CD4-positive, alpha-beta T cell (primary cell): ENCODE measurements around the gene FAM53B. TPM values are rescaled to one million over a fixed set of nuclear protein-coding genes. Genes with fewer than 3 reads are reported as not detected.

Source experiments
- ATAC-seq: fragments of 200-7000 bp; cut with Tn5 transposase; one replicate; pipeline ENCODE4 v1.10.0; 2022; ENCODE audit warnings: mild to moderate bottlenecking; ENCODE audit not compliant: poor library complexity
- CTCF ChIA-PET: fragments of 350-600 bp; sonication (Branson Sonifier 250); formaldehyde crosslinking; loops from one replicate; lab custom pipeline; 2021; ENCODE audit warnings: antibody characterized with exemption, inconsistent platforms; lab: Charles Lee
- POLR2A ChIA-PET: fragments of 350-600 bp; sonication (Branson Sonifier 250); formaldehyde crosslinking; loops from one replicate; lab custom pipeline; 2021; ENCODE audit warnings: antibody characterized with exemption, inconsistent platforms; lab: Charles Lee
- DNase-seq, 14 experiments: peaks; one replicate each; pipeline ENCODE4 v3.0.0-alpha.2; 2013 to 2020; ENCODE audit warnings: mixed read lengths in 2 of 14
- H3K27ac ChIP-seq, 2 donors: one replicate each; pipeline versions ENCODE4 v1.5.1 to v1.7.0; 2013; ENCODE audit warnings: low read length in 2 of 2, low read depth in 1 of 2, mild to moderate bottlenecking in 1 of 2
- H3K27me3 ChIP-seq, 2 experiments: 1 replicate in 1 of 2; 2 replicates in 1 of 2; pipeline versions ENCODE4 v1.6.1 to v1.7.0; 2013; ENCODE audit warnings: low read length in 2 of 2, control low read depth in 1 of 2, mild to moderate bottlenecking in 1 of 2, moderate library complexity in 1 of 2; ENCODE audit not compliant: insufficient read depth in 2 of 2, control insufficient read depth in 1 of 2
- H3K36me3 ChIP-seq: one replicate; pipeline ENCODE4 v1.6.1; 2013; ENCODE audit warnings: low read length, control low read depth; ENCODE audit not compliant: insufficient read depth
- H3K4me1 ChIP-seq: one replicate; pipeline ENCODE4 v1.6.1; 2013; ENCODE audit warnings: low read length, control low read depth; ENCODE audit not compliant: insufficient read depth
- H3K4me3 ChIP-seq: one replicate; pipeline ENCODE4 v1.5.1; 2013; ENCODE audit warnings: mild to moderate bottlenecking, low read length, moderate library complexity
- H3K9me3 ChIP-seq, 2 experiments: 1 replicate in 1 of 2; 2 replicates in 1 of 2; pipeline versions ENCODE4 v1.6.1 to v1.7.0; 2013; ENCODE audit warnings: low read length in 2 of 2, mild to moderate bottlenecking in 2 of 2, control low read depth in 1 of 2, moderate library complexity in 1 of 2; ENCODE audit not compliant: control insufficient read depth in 1 of 2, insufficient read depth in 1 of 2
- H3K27ac Mint-ChIP-seq: one replicate; pipeline ENCODE4 v1.8.0; 2020; ENCODE audit warnings: mixed read lengths
- H3K27me3 Mint-ChIP-seq: one replicate; pipeline ENCODE4 v1.8.0; 2021; ENCODE audit warnings: mixed read lengths
- H3K36me3 Mint-ChIP-seq: one replicate; pipeline ENCODE4 v1.8.0; 2021; ENCODE audit warnings: low read depth, mixed read lengths
- H3K4me1 Mint-ChIP-seq: one replicate; pipeline ENCODE4 v1.8.0; 2021; ENCODE audit warnings: low read depth, mixed read lengths
- H3K4me3 Mint-ChIP-seq: one replicate; pipeline ENCODE4 v1.8.0; 2020; ENCODE audit warnings: mild to moderate bottlenecking, mixed read lengths
- H3K9me3 Mint-ChIP-seq: one replicate; pipeline ENCODE4 v1.8.0; 2020; ENCODE audit warnings: mixed read lengths
- intact Hi-C, 2 experiments: fragments of 100-400 bp; cut with DNase I in 1 of 2; cut with micrococcal nuclease in 1 of 2; formaldehyde crosslinking; loops; one replicate each; pipeline versions ENCODE4 v1.15.1 to v1.9.0; 2023 to 2025; cut with DNase I, micrococcal nuclease
- total RNA-seq, 174 experiments: library from RNA in 2 of 174; stranded (reverse) in 2 of 174; gene quantifications; one replicate each; pipeline ENCODE4 v1.2.3 and lab custom pipeline; 2021 to 2026
- TF ChIP-seq, protein P1 (sequence below): fragments of 200-600 bp; IDR thresholded peaks from one replicate; pipeline ENCODE4 v1.8.0; 2022; ENCODE audit warnings: antibody characterized with exemption, mild to moderate bottlenecking

Gene FAM53B
- total RNA-seq, 2 experiments from 2014 or later: 32.9 to 33.6 TPM

DNA sequence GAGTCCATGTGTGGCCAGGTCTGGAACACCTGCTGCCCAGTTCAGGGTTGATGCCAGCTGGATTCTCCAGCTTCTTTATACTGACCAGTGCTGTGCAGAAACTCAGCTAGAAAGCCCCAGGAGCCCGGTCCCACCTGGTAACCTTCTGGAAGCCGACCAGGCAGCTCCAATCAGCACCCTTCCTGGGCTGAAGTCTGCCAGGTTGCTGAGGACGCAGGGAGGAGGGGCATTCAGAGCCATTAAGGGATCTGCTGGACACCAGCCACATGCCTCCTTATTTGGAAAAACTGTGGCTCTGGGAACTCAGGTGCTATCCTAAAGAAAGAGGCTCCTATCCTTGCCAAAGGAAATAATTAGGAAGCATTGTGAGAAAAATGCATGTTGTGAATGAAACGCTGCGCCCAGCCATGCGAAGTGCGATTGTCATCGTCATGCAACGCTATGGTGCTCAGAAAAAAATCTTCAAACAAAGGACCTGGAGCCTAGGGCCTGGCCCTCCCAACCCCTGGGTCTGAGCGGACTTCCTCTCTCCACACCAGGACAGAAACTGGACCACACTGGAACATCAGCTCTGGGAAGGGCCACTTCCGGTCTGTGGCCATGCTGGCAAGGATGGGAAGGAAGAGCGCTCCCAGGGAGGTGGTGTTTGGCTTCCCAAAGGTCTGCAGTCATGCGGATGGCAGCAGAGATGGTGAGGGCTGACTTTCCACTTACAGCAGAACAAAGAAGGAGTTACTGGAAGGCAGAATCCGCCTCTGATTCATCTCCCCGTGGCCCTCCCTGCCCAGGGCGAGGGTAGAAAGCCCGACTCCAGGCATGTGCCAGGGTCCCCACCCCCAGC, 90.1 kb downstream of the FAM53B start:
- no peak overlapping the region for H3K4me3 Mint-ChIP-seq
- ChIA-PET CTCF (interaction anchor here (1.0 kb wide), 1 partner anchor 10 kb away, joined by 4 read pairs; no protein-coding TSS in a partner anchor), POLR2A (interaction anchor here (1.0 to 2.1 kb wide), 6 partner anchors 25 to 87 kb away, joined by 3 to 8 read pairs (median 4); no protein-coding TSS in a partner anchor)
- H3K9me3 Mint-ChIP-seq: no peaks in the 10 kb centered on the region
- Histone ChIP-seq H3K9me3 (no peaks in the 10 kb centered on the region), H3K4me1 (peaks cover 95% of the 10 kb centered on the region), H3K27me3 (no peaks in the 10 kb centered on the region), H3K36me3 (peaks cover 19% of the 10 kb centered on the region), H3K27ac (peak overlapping the region; percentile 27 to 35), H3K4me3 (no peak overlapping the region)
- no peaks in the 10 kb centered on the region for H3K27me3 Mint-ChIP-seq
- no peak for ATAC-seq
- peak overlapping the region; percentile 89 for H3K27ac Mint-ChIP-seq
- TF ChIP-seq, protein P1, sequence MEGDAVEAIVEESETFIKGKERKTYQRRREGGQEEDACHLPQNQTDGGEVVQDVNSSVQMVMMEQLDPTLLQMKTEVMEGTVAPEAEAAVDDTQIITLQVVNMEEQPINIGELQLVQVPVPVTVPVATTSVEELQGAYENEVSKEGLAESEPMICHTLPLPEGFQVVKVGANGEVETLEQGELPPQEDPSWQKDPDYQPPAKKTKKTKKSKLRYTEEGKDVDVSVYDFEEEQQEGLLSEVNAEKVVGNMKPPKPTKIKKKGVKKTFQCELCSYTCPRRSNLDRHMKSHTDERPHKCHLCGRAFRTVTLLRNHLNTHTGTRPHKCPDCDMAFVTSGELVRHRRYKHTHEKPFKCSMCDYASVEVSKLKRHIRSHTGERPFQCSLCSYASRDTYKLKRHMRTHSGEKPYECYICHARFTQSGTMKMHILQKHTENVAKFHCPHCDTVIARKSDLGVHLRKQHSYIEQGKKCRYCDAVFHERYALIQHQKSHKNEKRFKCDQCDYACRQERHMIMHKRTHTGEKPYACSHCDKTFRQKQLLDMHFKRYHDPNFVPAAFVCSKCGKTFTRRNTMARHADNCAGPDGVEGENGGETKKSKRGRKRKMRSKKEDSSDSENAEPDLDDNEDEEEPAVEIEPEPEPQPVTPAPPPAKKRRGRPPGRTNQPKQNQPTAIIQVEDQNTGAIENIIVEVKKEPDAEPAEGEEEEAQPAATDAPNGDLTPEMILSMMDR: no peak
- H3K4me1 Mint-ChIP-seq: peaks cover 92% of the 10 kb centered on the region
- intact Hi-C loops: loop anchor here in 1 of 2 experiments (2.0 kb wide), 1 partner anchor 51 kb away; no protein-coding TSS in a partner anchor
- DNase-seq: no peak
- H3K36me3 Mint-ChIP-seq: peaks cover 12% of the 10 kb centered on the region

DNA sequence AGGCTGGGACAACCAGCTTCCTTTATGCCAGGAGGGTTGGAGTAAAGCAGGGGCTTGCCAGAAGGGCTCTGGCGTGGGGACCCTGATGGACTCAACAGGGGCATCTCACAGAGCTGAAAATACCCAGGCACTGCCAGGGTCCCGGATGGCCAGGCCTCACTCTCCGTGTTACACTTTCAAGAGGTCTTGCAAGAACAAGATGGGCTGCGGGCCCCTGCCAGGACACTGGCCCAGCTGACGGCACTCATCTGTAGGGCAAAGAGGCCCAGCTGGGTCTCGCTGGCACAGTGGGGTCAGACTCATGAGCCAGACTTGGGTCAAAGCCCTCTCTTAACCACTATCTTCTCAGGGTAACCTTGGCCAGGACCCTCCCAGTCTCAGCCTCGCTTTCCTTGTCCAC, 90.9 kb downstream of the FAM53B start:
- Histone ChIP-seq H3K36me3 (peaks cover 19% of the 10 kb centered on the region), H3K27ac (peak overlapping the region in 1 of 2 donors; percentile 33), H3K4me3 (no peak overlapping the region), H3K27me3 (no peaks in the 10 kb centered on the region), H3K9me3 (no peaks in the 10 kb centered on the region), H3K4me1 (peaks cover 95% of the 10 kb centered on the region)
- no peaks in the 10 kb centered on the region for H3K27me3 Mint-ChIP-seq
- DNase-seq: no peak
- intact Hi-C loops: no loop called here
- ATAC-seq: no peak
- H3K36me3 Mint-ChIP-seq: peaks cover 12% of the 10 kb centered on the region
- TF ChIP-seq, protein P1: no peak
- H3K4me1 Mint-ChIP-seq: peaks cover 92% of the 10 kb centered on the region
- H3K4me3 Mint-ChIP-seq: no peak overlapping the region
- peak overlapping the region; percentile 89 for H3K27ac Mint-ChIP-seq
- ChIA-PET CTCF (no interaction called here), POLR2A (interaction anchor here (0.9 to 2.1 kb wide), 3 partner anchors 65 to 89 kb away, joined by 3 to 6 read pairs (median 4); no protein-coding TSS in a partner anchor)
- H3K9me3 Mint-ChIP-seq: no peaks in the 10 kb centered on the region

DNA sequence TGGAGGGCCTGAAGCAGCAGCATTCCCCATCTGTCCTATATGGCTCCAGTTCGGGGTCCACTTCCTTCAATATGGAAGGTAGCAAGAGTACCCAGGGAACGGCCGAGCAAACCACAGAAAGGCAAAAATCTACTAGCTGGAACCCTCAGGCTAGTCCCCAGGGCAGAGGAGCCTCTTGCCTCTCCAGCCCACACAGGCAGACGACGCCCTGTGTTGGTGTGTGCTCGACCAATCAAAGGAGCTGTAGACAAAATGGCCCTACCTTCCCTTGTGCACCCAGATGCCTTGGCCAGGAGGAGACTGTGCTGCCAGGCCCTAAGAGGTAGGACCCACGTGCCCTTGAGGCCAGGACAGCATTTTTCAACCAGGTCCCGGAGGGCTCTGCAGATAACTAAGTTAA, 91.5 kb downstream of the FAM53B start:
- TF ChIP-seq, protein P1: no peak
- H3K9me3 ChIP-seq: no peaks in the 10 kb centered on the region
- H3K27me3 Mint-ChIP-seq: no peaks in the 10 kb centered on the region
- no peaks in the 10 kb centered on the region for H3K9me3 Mint-ChIP-seq
- no peak overlapping the region for H3K4me3 Mint-ChIP-seq
- H3K4me1 Mint-ChIP-seq: peaks cover 92% of the 10 kb centered on the region
- ChIA-PET POLR2A (interaction anchor here (0.9 to 1.1 kb wide), 2 partner anchors 89 to 90 kb away, joined by 3 to 4 read pairs; no protein-coding TSS in a partner anchor), CTCF (no interaction called here)
- peaks cover 95% of the 10 kb centered on the region for H3K4me1 ChIP-seq
- intact Hi-C loops: no loop called here
- peaks cover 12% of the 10 kb centered on the region for H3K36me3 Mint-ChIP-seq
- no peak overlapping the region for H3K4me3 ChIP-seq
- no peaks in the 10 kb centered on the region for H3K27me3 ChIP-seq
- ATAC-seq (no peak), DNase-seq (no peak)
- H3K27ac Mint-ChIP-seq: peak overlapping the region; percentile 89
- H3K36me3 ChIP-seq: peaks cover 19% of the 10 kb centered on the region
- H3K27ac ChIP-seq: peak overlapping the region; percentile 22 to 33
